T-helper 1 cell treated with Interleukin-12 subunit alpha and Interleukin-12 subunit beta and Interleukin-4 antibody, amounts not matched to agents 30 ng/mL and 1 ng/mL, for 36 hours (primary cell): ENCODE results near the gene KHDC3L. TPM values are rescaled to one million over a fixed set of nuclear protein-coding genes. Genes with fewer than 3 reads are reported as not detected.
"Not testable (repeated sequence)": the region's sequence is repeated elsewhere in the genome, so short reads cannot be mapped to it uniquely, and the experiment has no call there.

Experiments
- intact Hi-C: fragments of 100-400 bp; cut with micrococcal nuclease; formaldehyde crosslinking; loops from one replicate; pipeline ENCODE4 v1.15.1; 2024
- total RNA-seq: library from RNA; stranded (reverse); gene quantifications from 2 replicates; pipeline ENCODE4 v1.2.3, GENCODE V29; 2022

KHDC3L gene
- total RNA-seq, 1 donor from 2014 or later, result not detected

- intact Hi-C loops, result no loop called here
Observed at GRCh38 chr6:73369157-73369556, 6.7 kb downstream of the KHDC3L start.

DNA sequence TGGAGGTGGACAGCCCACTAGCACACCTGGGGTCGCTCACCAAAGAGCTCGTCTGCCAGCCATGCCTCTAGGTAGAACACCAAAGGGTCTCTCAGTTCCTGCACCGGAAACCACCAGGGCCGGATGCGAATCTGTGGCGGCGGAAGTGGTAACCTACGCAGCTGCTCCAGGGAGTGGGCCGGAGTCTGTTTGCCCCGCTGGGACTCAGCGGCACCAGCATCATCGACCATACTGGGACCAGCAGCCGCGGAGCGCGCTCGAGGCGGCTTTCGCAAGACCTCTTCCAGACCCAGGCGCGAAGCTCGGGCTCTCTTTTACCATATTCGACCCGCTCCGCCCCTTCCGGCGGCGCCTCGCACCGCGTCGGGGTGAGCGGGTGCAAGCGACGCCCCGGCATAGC lies 7.1 kb downstream of the KHDC3L start, which contains the start of gene OOEP:
Gene OOEP, minus strand, starts transcription at position 335 of the 400 bp plus-strand sequence. Its CDS starts 105 bp downstream, at position 230.
- intact Hi-C loops, result no loop called here

DNA sequence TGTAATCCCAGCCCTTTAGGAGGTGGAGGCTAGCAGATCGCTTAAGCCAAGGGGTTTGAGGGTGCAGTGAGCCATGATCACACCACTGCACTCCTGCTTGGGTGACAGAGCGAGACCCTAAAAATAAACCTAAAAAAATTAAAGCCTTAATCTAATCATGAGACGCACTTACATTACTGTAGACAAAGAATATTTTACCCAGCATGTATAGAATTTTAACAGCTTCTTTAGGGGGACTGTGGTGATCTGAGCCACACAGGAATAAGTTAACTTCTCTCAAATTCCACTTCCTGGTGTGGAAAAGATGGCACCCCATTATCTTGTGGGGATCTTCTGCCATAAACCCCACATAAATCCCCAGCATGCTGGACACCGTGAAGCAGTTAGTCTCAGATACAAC lies 9.5 kb downstream of the KHDC3L start:
- intact Hi-C loops, result no loop called here

GRCh38 chr6:73372516-73372915 lies 10.1 kb downstream of the KHDC3L start:
- intact Hi-C loops, result no loop called here

DNA sequence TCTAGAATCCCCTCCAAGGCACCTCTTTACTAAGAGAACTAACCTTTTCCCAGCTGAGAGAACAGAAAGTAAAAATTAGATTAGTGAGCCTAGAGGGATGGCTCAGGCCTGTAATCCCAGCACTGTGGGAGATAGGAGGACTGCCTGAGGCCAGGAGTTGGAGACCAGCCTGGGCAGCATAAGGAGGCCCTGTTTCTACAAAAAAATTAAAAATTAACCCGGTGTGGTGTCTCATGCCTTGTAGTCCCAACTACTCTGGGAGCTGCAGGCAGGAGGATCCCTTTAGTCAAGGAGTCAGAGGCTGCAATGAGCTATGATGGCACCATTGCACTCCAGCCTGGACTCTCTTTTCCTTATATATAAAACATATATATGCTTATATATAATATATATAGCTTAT lies 12.8 kb downstream of the KHDC3L start:
- intact Hi-C loops, result no loop called here

DNA sequence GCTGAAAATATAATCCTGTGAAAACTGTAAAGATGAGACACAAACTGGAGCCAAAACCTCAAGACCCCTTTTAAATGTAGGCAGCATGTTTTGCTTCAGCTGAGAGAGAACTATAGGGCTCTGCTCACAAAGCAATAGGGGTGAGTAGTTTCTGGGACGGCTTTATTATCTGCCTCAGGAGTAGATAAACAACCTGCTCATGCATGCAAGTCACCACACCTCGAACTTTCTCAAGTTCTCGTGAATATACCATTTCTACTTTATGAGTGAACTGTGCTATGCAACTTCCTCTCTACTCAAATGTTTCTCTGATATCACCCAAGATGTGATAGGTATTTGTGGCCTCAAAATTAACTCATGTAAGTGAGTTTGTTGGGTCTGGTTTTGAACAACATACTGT lies 14.8 kb downstream of the KHDC3L start:
- intact Hi-C loops, result no loop called here

GRCh38 chr6:73381531-73381930 lies 19.1 kb downstream of the KHDC3L start:
- intact Hi-C loops, result not testable (repeated sequence)

- intact Hi-C loops, result loop anchor here (1.0 kb wide), 1 partner anchor 228 kb away; no protein-coding TSS in a partner anchor
Observed at GRCh38 chr6:73382462-73383113, 20.1 kb downstream of the KHDC3L start.

DNA sequence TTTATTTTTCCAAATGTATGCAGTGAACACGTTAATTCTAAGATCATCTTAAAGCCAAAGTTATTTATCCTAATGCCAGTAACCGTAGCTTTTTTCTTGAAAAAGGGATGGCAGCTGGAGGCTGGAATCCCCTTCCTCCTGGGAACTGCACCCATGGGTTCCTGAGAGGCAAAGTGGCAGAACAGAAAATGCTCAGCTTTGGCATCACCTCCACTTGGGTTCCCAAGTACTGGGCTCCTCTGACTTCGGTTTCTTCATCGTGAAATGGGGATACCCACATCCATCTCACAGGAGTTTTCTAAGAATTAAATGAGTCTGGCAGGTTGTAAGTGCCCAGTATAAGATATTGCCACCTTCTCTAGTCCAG lies 26.0 kb downstream of the KHDC3L start:
- intact Hi-C loops, result loop anchor here (2.0 kb wide), 6 partner anchors 62 to 766 kb away; partner anchors contain the start of genes KCNQ5 and SLC17A5

DNA sequence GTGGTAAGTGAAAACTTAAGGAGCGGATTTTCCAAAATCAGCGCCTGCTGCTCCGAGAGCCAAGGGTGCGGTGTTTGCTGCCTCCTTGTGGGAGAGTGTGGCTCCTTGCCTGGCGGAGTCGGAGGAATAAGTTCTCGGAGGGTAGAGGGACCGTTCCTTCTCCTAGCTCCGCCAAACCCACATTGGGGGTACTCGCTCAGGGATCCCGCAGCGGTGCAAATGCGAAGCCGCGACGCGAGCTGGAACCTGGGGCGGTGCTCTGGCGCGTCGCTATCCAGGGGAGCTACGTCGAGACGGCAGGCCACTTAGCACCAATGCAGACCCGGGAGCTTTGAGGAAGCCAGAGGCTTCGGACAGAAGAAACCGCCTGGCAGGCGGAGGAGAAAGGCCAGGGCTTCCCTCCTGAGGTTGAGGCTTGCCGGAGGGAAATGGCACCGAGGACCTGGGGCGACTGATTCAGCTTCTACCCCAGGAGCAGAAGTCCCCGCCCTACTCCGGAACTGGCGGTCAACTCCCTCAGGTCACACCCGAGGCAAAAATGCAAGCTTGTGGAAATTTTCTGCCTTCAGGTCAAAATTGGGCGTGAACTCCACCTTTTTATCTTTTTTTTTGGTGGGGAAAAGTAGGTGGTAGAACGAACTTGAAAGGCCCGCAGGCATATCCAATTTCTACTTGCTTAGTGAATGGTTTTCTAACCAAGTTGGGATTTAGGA lies 26.5 kb downstream of the KHDC3L start:
- intact Hi-C loops, result loop anchor here (1.0 to 2.0 kb wide), 9 partner anchors 62 to 766 kb away; partner anchors contain the start of genes KCNQ5, KHDC1, MTO1 and SLC17A5

DNA sequence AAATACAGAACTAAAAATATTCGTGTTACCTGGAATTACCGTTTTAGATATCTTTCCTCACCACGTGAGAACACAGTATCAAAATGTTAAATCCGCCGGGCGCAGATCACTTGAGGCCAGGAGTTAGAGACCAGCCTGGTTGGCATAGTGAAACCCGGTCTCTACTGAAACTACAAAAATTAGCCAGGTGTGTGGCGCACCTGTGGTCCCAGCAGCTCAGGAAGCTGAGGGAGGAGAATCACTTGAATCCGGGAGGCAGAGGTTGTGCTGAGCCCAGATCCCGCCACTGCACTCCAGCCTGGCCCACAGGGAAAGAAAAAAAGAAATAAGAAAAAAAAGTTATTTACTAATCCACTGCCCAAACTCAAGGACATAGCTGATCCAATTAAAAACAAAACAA lies 27.4 kb downstream of the KHDC3L start:
- intact Hi-C loops, result loop anchor here (1.0 to 2.0 kb wide), 9 partner anchors 61 to 767 kb away; partner anchors contain the start of genes KCNQ5, KHDC1, MTO1 and SLC17A5

GRCh38 chr6:73391675-73392074 lies 29.2 kb downstream of the KHDC3L start:
- intact Hi-C loops, result no loop called here

DNA sequence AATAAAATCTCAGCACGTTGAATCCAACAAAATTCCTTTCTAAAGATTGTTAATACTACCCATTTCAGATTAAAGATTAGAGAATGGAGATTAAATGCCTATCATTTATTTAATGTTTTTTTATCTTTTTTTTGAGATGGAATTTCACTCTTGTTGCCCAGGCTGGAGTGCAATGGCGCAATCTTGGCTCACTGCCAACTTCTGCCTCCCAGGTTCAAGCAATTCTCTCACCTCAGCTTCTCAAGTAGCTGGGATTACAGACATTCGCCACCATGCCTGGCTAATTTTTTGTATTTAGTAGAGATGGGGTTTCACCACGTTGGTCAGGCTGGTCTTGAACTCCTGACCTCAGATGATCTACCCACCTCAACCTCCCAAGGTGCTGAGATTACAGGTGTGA lies 29.7 kb downstream of the KHDC3L start:
- intact Hi-C loops, result not testable (repeated sequence)

- intact Hi-C loops, result no loop called here
Observed at GRCh38 chr6:73393278-73393677, 30.8 kb downstream of the KHDC3L start.

- intact Hi-C loops, result no loop called here
Observed at GRCh38 chr6:73394577-73395354, 32.3 kb downstream of the KHDC3L start, which contains the start of gene DDX43. DDX43 (plus strand) TSS chr6:73394828; CDS start chr6:73394906, 78 bp downstream.

DNA sequence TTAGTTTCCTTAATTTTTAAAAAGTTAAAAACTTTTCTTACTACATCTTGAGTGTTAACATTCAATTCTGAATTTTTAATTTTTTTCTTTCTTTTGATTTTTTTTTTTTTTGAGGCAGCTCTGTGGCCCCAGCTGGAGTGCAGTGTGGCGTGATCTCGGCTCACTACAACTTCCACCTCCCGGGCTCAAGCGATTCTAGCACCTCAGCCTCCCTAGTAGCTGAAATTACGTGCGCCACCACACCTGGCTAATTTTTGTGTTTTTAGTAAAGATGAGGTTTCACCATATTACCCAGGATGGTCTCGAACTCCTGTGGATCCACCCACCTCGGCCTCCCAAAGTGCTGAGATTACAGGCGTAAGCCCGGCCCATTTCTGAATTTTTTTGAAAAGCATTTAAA lies 33.4 kb downstream of the KHDC3L start:
- intact Hi-C loops, result no loop called here

- intact Hi-C loops, result no loop called here
Observed at GRCh38 chr6:73400656-73401055, 38.2 kb downstream of the KHDC3L start.

- intact Hi-C loops, result no loop called here
Observed at GRCh38 chr6:73409395-73409794, 46.9 kb downstream of the KHDC3L start.

GRCh38 chr6:73413102-73413501 lies 50.6 kb downstream of the KHDC3L start:
- intact Hi-C loops, result no loop called here
